SK-N-SH (cell line): ENCODE data around the gene DLGAP3. TPM values are rescaled to one million over a fixed set of nuclear protein-coding genes. Genes with fewer than 3 reads are reported as not detected.
"Not testable (repeated sequence)": the region's sequence is repeated elsewhere in the genome, so short reads cannot be mapped to it uniquely, and the experiment has no call there.

Source experiments
- CTCF ChIA-PET: fragments of 300-600, 350-600 bp; formaldehyde crosslinking; extraction: SDS; loops from one replicate; lab custom pipeline; 2021; lab: Yijun Ruan, JAX
- POLR2A ChIA-PET: fragments of 350-600 bp; sonication (Branson Sonifier 250); formaldehyde crosslinking; extraction: SDS; loops from one replicate; lab custom pipeline; 2020; ENCODE audit warnings: antibody characterized with exemption, inconsistent platforms; lab: Yijun Ruan, JAX
- DNase-seq: peaks from one replicate; pipeline ENCODE4 v3.0.0; 2012
- H2AFZ ChIP-seq: fragments of 200-600 bp; sonication (generic); 2 replicates; pipeline ENCODE4 v1.8.1; 2016; ENCODE audit warnings: antibody characterized with exemption, mild to moderate bottlenecking, low read depth
- H3F3A ChIP-seq: fragments of 200-600 bp; sonication (generic); replicated peaks from 2 replicates; pipeline ENCODE3; 2016; ENCODE audit warnings: antibody characterized with exemption, mild to moderate bottlenecking; ENCODE audit not compliant: insufficient read depth
- H3K27ac ChIP-seq, 2 experiments: fragments of 200-500 bp in 1 of 2; fragments of 200-600 bp in 1 of 2; sonication (Bioruptor generic) in 1 of 2; sonication (generic), shearing (Covaris generic) in 1 of 2; 2 replicates each; pipeline versions ENCODE4 v1.5.1 to v1.6.1; 2014 to 2016; ENCODE audit warnings: low read depth in 2 of 2, inconsistent platforms in 1 of 2, low read length in 1 of 2, mild to moderate bottlenecking in 1 of 2, mixed read lengths in 1 of 2
- H3K27me3 ChIP-seq: fragments of 200-600 bp; sonication (generic), shearing (Covaris generic); 2 replicates; pipeline ENCODE4 v1.6.1; 2016; ENCODE audit warnings: mixed run types; ENCODE audit not compliant: insufficient read depth
- H3K36me3 ChIP-seq, 2 experiments: fragments of 200-500 bp in 1 of 2; fragments of 200-600 bp in 1 of 2; sonication (Bioruptor generic) in 1 of 2; sonication (generic) in 1 of 2; replicated peaks in 1 of 2; 2 replicates each; pipeline versions ENCODE3 to v1.5.1; 2014 to 2016; ENCODE audit warnings: low read length in 1 of 2, mild to moderate bottlenecking in 1 of 2; ENCODE audit not compliant: insufficient read depth in 2 of 2, control insufficient read depth in 1 of 2
- H3K4me1 ChIP-seq, 2 experiments: fragments of 200-500 bp in 1 of 2; fragments of 200-600 bp in 1 of 2; sonication (Bioruptor generic) in 1 of 2; sonication (generic), shearing (Covaris generic) in 1 of 2; 2 replicates each; pipeline versions ENCODE4 v1.5.1 to v1.6.1; 2014 to 2016; ENCODE audit warnings: low read depth in 1 of 2, low read length in 1 of 2, mixed run types in 1 of 2; ENCODE audit not compliant: insufficient read depth in 2 of 2, control insufficient read depth in 1 of 2
- H3K4me2 ChIP-seq: fragments of 200-600 bp; sonication (generic), shearing (Covaris generic); 2 replicates; pipeline ENCODE4 v1.6.1; 2017; ENCODE audit warnings: mixed run types
- H3K4me3 ChIP-seq, 2 experiments: fragments of 200-500 bp in 1 of 2; fragments of 200-600 bp in 1 of 2; sonication (Bioruptor generic) in 1 of 2; sonication (generic), shearing (Covaris generic) in 1 of 2; 2 replicates each; pipeline versions ENCODE4 v1.5.1 to v1.8.1; 2014 to 2016; ENCODE audit warnings: low read depth in 2 of 2, inconsistent platforms in 1 of 2, low read length in 1 of 2, mild to moderate bottlenecking in 1 of 2, mixed read lengths in 1 of 2, moderate library complexity in 1 of 2
- H3K79me2 ChIP-seq: fragments of 200-600 bp; sonication (generic); 2 replicates; pipeline ENCODE4 v1.8.1; 2017; ENCODE audit warnings: mild to moderate bottlenecking; ENCODE audit not compliant: insufficient read depth
- H3K9ac ChIP-seq: fragments of 200-600 bp; sonication (generic); 2 replicates; pipeline ENCODE4 v1.6.1; 2017; ENCODE audit warnings: mixed run types
- H3K9me2 ChIP-seq: fragments of 200-600 bp; sonication (generic); 2 replicates; pipeline ENCODE4 v1.6.1; 2017; ENCODE audit warnings: mixed run types
- H3K9me3 ChIP-seq: fragments of 200-600 bp; sonication (generic); 2 replicates; pipeline ENCODE4 v1.6.1; 2017; ENCODE audit warnings: mixed run types, mild to moderate bottlenecking, moderate library complexity
- H4K20me1 ChIP-seq: fragments of 200-600 bp; sonication (generic); 2 replicates; pipeline ENCODE4 v1.6.1; 2017; ENCODE audit warnings: mild to moderate bottlenecking, mixed run types; ENCODE audit not compliant: insufficient read depth
- CHD2 ChIP-seq: fragments of 150-350 bp; IDR thresholded peaks from 2 replicates; pipeline ENCODE4 v1.6.1; 2018; ENCODE audit warnings: low read length; ENCODE audit not compliant: partially characterized antibody
- ELF1 ChIP-seq: IDR thresholded peaks from 2 replicates; pipeline ENCODE4 v1.4.0; 2012
- EP300 ChIP-seq, 2 experiments: IDR thresholded peaks; 2 replicates each; pipeline versions ENCODE4 v1.4.0 to v1.6.1; 2012; ENCODE audit warnings: borderline replicate concordance in 1 of 2, low read depth in 1 of 2, low read length in 1 of 2
- EZH2phosphoT487 ChIP-seq: fragments of 200-600 bp; sonication (generic); IDR thresholded peaks from 2 replicates; pipeline ENCODE4 v1.6.1; 2017; ENCODE audit warnings: low read depth, mixed run types, mild to moderate bottlenecking, antibody characterized with exemption, moderate library complexity, borderline replicate concordance
- FOXJ3 ChIP-seq: sonication (generic); formaldehyde crosslinking; IDR thresholded peaks from 2 replicates; pipeline ENCODE4 v1.5.1; 2020; ENCODE audit warnings: mild to moderate bottlenecking, missing genetic modification reagents
- JUND ChIP-seq: IDR thresholded peaks from 2 replicates; pipeline ENCODE4 v1.4.0; 2012
- NFIC ChIP-seq: IDR thresholded peaks from 2 replicates; pipeline ENCODE4 v1.4.0; 2012; ENCODE audit warnings: borderline replicate concordance
- NRF1 ChIP-seq: IDR thresholded peaks from 2 replicates; pipeline ENCODE4 v1.6.1; 2012; ENCODE audit warnings: low read depth, mild to moderate bottlenecking, low read length
- SMC3 ChIP-seq: IDR thresholded peaks from 2 replicates; pipeline ENCODE4 v1.6.1; 2012; ENCODE audit warnings: low read depth, low read length, improper control_type of control experiment
- TAF1 ChIP-seq: IDR thresholded peaks from 2 replicates; pipeline ENCODE4 v1.6.1; 2012; ENCODE audit warnings: low read depth, mild to moderate bottlenecking, low read length, moderate library complexity, borderline replicate concordance
- TEAD4 ChIP-seq: IDR thresholded peaks from 2 replicates; pipeline ENCODE4 v1.4.0; 2012; ENCODE audit warnings: mild to moderate bottlenecking, borderline replicate concordance; ENCODE audit not compliant: insufficient read depth
- YY1 ChIP-seq: IDR thresholded peaks from 2 replicates; pipeline ENCODE4 v1.4.0; 2012; ENCODE audit warnings: low read depth, mild to moderate bottlenecking
- WGBS: methylation state at CpG from one replicate; pipeline ENCODE4 v1.1.6; 2017; ENCODE audit warnings: low lambda C conversion rate; 5-methylcytosine and 5-hydroxymethylcytosine counted together
- polyA plus RNA-seq, 3 experiments: library from polyadenylated mRNA; depleted of rRNA; stranded (reverse); fragments of >200 nt; gene quantifications; 2 replicates each; pipeline ENCODE4 v1.2.3, GENCODE V29; 2012
- TF ChIP-seq, protein P1 (sequence below): fragments of 150-350 bp; IDR thresholded peaks from 2 replicates; pipeline ENCODE4 v1.6.1; 2017; ENCODE audit warnings: antibody characterized with exemption, low read length, low read depth, borderline replicate concordance
- TF ChIP-seq, protein P2 (sequence below): fragments of 200-600 bp; sonication (generic); IDR thresholded peaks from 2 replicates; pipeline ENCODE4 v1.6.1; 2017; ENCODE audit warnings: antibody characterized with exemption, mild to moderate bottlenecking, moderate library complexity

DLGAP3 gene
- polyA plus RNA-seq, 1 of the 3 experiments (the other 2 are of a cell fraction): 0.15 TPM

DNA sequence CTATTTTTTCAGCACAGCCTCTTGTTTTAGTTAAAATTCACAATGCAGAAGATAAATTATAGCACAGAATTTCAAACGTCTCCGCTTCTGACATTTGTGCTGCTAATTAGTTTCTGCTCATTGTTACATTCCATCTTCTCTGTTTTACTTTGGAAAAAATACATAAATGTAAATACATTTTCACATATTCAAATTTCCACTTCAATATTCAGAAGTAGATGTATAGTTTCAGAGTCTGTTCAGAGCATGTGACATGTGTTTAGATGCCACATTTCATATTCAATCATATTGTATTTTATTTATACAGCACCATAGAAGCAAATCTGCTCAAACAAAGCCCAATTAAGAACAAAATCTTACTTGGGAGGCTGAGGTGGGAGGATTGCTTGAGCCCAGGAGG is 36.1 kb upstream of the DLGAP3 start:
- CTCF ChIA-PET: no interaction called here
- Histone ChIP-seq H3F3A (no peaks in the 10 kb centered on the region), H3K9ac (no peak overlapping the region), H3K27me3 (no peaks in the 10 kb centered on the region), H3K9me3 (0 out of 2 replicates have a peak, but pooled peaks cover 4% of the 10 kb centered on the region), H3K4me1 (no peaks in the 10 kb centered on the region), H3K9me2 (no peaks in the 10 kb centered on the region), H3K27ac (no peak overlapping the region), H4K20me1 (no peaks in the 10 kb centered on the region), H3K4me2 (no peak overlapping the region), H3K79me2 (no peaks in the 10 kb centered on the region), H3K36me3 (no peaks in the 10 kb centered on the region), H2AFZ (no peak overlapping the region), H3K4me3 (no peak overlapping the region)
- TF ChIP-seq, protein P1, sequence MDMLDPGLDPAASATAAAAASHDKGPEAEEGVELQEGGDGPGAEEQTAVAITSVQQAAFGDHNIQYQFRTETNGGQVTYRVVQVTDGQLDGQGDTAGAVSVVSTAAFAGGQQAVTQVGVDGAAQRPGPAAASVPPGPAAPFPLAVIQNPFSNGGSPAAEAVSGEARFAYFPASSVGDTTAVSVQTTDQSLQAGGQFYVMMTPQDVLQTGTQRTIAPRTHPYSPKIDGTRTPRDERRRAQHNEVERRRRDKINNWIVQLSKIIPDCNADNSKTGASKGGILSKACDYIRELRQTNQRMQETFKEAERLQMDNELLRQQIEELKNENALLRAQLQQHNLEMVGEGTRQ: no peak
- TF ChIP-seq TEAD4 (no peak), SMC3 (no peak), EP300 (IDR thresholded peaks at IDR 0.05; ENCODE audit: borderline replicate concordance in 1 of 2, low read depth in 1 of 2, low read length in 1 of 2) (no peak), NRF1 (no peak), YY1 (no peak), FOXJ3 (CRISPR knock-in tag) (no peak), JUND (no peak), CHD2 (no peak), EZH2phosphoT487 (no peak), NFIC (no peak), ELF1 (no peak)
- TF ChIP-seq, protein P2, sequence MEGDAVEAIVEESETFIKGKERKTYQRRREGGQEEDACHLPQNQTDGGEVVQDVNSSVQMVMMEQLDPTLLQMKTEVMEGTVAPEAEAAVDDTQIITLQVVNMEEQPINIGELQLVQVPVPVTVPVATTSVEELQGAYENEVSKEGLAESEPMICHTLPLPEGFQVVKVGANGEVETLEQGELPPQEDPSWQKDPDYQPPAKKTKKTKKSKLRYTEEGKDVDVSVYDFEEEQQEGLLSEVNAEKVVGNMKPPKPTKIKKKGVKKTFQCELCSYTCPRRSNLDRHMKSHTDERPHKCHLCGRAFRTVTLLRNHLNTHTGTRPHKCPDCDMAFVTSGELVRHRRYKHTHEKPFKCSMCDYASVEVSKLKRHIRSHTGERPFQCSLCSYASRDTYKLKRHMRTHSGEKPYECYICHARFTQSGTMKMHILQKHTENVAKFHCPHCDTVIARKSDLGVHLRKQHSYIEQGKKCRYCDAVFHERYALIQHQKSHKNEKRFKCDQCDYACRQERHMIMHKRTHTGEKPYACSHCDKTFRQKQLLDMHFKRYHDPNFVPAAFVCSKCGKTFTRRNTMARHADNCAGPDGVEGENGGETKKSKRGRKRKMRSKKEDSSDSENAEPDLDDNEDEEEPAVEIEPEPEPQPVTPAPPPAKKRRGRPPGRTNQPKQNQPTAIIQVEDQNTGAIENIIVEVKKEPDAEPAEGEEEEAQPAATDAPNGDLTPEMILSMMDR: no peak
- POLR2A ChIA-PET: no interaction called here
- WGBS: 76% methylated on average over 2 of the region's 2 CpGs
- DNase-seq: no peak

DNA sequence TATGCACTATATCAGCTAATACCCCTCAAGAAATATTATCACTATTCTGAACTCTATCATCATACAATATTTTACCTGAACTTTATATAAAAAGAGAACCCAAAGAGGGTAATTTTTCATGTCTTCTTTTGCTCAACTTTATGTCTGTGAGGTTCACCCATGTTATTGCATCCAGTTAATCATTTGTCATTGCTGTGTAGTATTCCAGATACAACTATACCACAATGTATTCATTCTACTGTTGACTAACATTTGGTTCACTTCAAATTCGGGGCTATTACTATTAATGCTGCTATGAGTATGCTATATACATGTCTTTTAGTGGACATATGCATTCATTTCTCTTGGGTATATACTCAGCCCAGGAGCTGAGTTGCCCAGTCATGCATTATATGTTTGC is 21.0 kb upstream of the DLGAP3 start:
- no peaks in the 10 kb centered on the region for H3K9me3 ChIP-seq
- H3K4me3 ChIP-seq: no peak overlapping the region
- no peak for DNase-seq
- H3K27me3 ChIP-seq: no peaks in the 10 kb centered on the region; the same call in 1 of the 2 replicates
- ChIA-PET POLR2A (no interaction called here), CTCF (interaction anchor here (0.6 kb wide), 1 partner anchor 223 kb away, joined by 4 read pairs; no protein-coding TSS in a partner anchor)
- H3K79me2 ChIP-seq: no peaks in the 10 kb centered on the region
- no peak overlapping the region for H2AFZ ChIP-seq
- TF ChIP-seq, protein P1: no peak
- TF ChIP-seq NFIC (no peak), TAF1 (no peak)
- H3K9me2 ChIP-seq: no peaks in the 10 kb centered on the region
- 0% methylated on average over 1 of the region's 1 CpG for WGBS
- no peak overlapping the region for H3K9ac ChIP-seq
- no peaks in the 10 kb centered on the region for H3K4me1 ChIP-seq
- H4K20me1 ChIP-seq: no peaks in the 10 kb centered on the region
- no peaks in the 10 kb centered on the region for H3K36me3 ChIP-seq
- H3K27ac ChIP-seq: no peak overlapping the region
- no peaks in the 10 kb centered on the region for H3F3A ChIP-seq
- no peak overlapping the region for H3K4me2 ChIP-seq

DNA sequence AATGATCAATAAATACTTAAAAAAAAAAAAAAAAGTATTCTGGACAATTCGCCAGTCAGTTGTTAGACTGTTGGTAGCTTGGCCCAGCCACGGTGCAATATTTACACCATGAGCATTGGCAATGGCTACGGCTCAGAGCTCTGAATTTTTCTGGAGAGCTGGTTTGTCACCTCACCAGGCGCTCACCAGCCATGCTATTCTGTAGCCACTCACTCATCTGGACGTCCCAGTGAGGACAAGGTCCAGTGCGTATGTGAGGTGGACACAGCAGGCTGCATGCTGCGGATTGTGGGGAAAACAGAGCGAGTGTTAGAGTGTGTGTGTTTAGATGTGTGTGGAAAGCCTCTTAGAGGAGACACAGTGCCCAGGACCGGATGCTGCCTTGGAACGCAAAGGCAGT is 19.3 kb upstream of the DLGAP3 start:
- CTCF ChIA-PET, H3K27ac ChIP-seq, H4K20me1 ChIP-seq, H2AFZ ChIP-seq, H3K4me1 ChIP-seq, H3K9ac ChIP-seq, H3K36me3 ChIP-seq, H3K4me3 ChIP-seq, H3F3A ChIP-seq, DNase-seq, H3K9me3 ChIP-seq, H3K4me2 ChIP-seq, H3K9me2 ChIP-seq, H3K27me3 ChIP-seq, POLR2A ChIA-PET, H3K79me2 ChIP-seq: not testable (repeated sequence)
- WGBS: 55% methylated on average over 10 of the region's 10 CpGs
